Measurements from ENCODE around the gene GLTP.
"Not testable (repeated sequence)": the region's sequence is repeated elsewhere in the genome, so short reads cannot be mapped to it uniquely, and the experiment has no call there.

The GLTP gene

DNA sequence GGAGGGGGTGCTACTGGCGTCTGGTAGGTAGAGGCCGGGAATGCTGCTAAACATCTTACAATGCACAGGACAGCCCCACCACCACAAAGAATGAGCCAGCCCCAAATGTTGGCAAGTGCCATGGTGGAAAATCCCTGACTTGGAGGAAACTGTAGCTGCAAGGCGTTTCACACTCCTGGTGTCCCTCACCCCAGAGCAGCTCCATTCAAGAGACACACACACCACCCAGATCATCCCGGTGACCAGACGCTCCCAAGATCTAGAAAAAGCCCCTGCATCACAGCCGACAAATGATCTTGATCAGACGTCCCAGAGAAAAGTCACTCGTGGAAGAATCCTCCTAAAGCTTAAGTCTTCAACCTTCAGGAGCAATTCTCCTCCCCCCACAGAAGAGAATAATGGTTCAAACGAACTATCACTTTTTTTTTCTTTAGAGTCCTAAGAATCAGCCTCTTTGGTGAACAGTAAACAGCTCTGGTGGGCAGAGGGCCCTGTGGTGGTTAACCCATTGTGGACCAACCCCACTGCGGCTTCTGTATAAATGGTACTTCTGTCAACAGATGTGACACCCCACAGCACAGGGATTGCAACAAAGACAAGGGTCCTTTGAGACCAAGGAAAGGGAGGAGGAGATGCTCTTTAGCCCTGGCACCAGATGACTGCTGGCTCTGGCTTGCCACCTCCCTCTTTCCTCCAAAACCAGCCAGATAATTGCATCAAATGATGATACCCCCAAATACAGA lies 2.7 kb downstream of the GLTP start:
- no peak for DNase-seq (ENCODE audit: low spot score)

DNA sequence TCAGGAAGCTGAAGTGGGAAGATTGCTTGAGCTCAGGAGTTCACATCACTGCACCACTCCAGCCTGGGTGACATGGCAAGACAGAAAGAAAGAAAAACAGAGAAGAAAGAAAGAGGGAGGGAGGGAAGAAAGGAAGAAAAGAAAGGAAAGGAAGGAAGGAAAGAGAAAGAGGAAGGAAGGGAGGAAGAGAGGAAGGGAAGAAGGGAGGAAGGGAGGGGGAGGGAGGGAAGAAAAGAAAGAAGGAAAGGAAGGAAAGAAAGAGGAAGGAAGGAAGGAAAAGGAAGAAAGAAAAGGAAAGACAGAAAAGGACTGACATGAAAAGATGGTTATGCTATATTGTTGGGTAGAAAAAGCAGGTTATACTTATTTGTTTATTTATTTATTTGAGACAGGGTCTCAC lies 3.9 kb downstream of the GLTP start:
- no peak for DNase-seq (ENCODE audit: low spot score)

DNA sequence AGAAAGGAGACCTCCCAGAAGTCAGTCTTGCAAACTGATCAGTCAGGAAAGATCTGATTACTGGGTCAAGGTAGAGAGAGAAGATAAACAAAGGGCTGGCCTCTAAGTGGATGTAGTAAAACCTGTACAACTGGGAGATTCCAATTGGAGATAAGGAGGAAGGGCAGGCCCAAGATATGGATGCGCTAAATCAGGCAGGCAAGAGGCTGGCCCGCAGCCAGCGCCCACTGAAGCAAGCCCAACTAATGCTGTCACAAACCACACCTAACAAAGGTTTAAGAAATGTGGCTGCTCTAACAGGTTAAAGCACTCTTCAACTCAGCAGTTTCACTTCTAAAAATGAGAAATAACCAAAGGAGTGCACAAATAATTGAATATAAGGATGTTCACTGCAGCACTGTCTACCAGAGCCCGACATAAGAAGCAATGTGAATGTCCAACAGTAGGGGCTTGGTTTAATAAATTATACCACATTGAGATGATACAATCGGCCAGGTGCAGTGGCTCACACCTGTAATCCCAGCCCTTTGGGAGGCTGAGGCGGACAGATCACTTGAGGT lies 4.7 kb downstream of the GLTP start:
- DNase-seq (ENCODE audit: low spot score): no peak

DNA sequence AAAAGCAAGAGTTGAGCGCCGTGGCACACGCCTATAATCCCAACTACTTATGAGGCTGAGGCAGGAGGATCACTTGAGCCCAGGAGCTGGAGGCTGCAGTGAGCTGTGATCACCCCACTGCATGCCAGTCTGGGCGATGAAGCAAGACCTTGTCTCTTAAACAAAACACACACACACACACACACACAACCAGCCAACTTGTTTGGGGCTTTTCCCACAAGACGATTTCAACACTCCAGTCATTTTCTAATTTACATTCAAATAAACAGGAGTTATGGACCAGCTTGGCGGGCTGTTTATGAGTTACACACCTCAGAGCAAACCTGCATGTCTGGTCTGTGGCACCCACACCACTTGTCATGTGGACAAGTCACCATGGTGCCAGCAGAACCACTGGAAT lies 6.7 kb downstream of the GLTP start:
- DNase-seq (ENCODE audit: low spot score): no peak

DNA sequence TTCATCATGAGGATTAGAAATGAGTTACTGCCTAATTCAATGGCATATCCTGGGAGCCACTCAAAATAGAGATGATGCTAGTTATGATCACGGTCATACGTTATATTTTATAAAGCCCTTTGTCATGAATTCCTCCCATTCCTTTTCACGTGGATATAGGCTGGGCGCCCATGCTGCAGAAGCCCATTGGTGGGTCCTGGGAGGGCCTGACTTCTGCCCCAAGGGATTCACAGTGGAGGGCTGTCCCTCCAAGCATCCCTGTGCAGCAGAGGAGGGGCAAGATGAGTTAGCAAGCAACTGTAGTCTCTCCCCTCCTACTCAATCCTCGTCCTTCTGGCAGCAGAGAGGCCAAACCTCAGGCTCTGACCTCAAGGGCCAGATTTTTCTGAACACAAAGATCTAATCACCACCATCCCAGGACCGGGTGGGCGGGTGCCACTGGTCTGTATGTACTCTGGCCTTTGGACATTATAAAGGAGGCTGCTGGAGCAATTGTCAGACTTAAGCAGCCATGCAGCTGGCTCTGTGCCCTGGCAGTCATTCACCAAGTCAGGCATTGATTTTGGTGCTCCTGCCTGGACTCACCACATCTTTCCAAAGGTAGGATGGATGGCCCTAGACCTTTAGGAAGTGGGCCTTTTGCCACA lies 8.6 kb downstream of the GLTP start:
- no peak for DNase-seq (ENCODE audit: low spot score)

DNA sequence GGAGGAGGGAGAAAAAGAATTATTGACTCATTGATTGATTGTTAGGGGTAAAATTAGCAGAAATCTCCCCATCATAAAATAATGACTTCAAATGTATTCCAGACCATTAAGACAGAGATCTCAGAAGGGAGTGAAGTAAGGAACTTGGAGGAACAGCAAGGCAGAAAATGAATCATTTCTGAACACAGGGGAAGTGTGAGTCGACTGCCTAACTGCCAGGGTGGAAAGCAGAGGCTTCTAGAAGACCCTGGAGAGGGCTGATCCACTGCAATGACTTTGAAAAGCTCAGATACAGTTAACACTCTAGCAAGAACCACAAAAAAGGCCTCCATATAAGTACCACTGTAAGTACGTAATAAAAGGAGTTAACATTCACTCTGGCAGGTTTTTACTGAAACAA lies 9.7 kb downstream of the GLTP start:
- DNase-seq (ENCODE audit: low spot score): no peak

DNA sequence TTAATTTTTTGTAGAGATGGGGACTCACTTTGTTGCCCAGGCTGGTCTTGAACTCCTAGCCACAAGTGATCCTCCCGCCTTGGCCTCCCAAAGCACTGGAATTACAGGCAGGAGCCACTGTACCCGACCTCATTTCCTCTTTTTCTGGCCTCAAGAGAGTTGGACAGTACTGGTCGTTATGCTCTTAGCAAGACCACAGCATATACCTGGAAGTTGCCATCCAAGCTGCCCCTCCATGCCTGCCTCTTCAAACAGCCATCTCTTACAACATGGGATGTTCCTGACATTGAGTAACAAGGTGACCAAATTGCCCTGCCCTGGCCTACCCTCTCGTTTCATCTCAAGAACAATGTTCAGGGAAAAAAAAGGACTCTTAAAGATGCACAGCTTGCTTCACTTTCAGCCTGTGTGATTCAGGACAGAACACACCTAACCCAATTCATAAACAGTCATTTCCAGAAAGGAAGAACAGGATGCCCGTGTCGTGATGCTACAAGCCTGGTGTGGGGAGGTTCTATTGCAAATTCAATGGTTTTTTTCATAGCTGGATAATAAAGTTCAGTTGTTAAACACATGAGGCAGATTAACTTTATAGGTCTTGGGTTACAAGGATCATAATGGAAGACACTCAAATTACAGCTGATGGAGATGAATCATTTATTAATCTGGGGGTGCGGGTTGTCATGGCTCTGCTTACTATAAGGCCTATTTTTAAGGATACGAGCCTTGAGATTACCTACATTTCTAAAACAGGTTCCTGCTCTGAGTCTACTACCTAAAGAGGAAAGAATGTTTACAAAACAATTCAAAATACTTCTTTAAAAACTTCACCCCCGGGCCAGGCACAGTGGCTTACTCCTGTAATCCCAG lies 11.9 kb downstream of the GLTP start:
- DNase-seq (ENCODE audit: low spot score): no peak

DNA sequence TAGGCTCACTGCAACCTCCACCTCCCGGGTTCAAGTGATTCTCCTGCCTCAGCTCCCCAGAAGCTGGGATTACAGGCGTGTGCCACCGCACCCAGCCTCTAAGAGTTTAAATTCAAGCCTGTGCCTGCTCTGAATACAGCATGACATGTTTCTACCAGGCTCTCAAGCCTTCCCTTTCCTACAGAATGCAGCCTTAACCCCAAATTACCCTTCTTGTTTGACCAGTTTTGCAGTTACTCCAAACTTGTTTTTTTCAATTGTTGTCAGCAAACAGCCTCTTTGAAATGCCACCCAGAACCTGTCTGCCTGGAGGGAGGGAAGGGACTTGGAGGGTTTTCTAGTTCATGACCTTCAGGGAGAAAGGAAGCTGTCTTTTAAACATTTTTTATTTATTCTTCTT lies 15.4 kb downstream of the GLTP start:
- no peak for DNase-seq (ENCODE audit: low spot score)

DNA sequence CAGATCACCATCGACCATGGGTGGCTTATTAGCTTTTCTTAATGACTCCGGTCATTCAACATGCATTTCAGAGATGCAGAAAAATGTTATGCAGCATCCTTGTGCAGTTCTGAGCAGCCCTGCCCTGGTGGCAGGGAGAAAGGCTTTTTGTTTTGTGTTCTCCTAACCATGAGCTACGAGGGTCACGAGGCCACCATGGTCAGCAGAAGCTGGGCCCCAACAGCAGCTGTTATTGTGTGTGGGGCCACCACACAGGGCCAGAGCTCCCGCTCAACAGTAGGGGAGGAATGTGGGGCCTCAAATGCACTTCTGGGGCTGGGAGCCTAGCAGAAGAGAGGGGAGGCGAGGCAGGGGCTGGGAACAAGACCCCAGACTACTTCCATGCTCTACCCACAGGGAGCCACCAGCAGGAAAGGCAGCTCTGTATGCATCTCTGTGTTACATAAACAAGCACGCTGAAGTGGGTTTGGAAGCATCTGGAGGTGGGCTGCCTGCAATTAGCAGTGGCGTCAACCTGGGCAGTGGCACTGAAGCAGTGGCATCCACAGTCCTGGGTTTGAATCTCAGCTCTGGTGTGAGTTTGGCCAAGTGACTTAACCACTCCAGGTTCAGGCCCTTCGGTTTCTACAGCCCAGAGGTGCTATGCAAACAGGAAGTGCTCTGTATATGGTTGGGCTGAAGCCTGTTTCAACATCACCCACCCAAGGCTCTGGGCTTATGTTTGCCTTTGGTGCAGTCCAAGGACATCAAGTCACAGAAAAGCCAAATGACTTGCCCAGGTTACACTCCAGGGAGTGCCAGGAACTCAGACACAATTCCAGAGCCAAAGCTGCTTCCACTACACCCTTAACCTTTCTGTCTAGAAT lies 16.3 kb downstream of the GLTP start:
- peak; percentile 8 for DNase-seq (ENCODE audit: low spot score)

DNA sequence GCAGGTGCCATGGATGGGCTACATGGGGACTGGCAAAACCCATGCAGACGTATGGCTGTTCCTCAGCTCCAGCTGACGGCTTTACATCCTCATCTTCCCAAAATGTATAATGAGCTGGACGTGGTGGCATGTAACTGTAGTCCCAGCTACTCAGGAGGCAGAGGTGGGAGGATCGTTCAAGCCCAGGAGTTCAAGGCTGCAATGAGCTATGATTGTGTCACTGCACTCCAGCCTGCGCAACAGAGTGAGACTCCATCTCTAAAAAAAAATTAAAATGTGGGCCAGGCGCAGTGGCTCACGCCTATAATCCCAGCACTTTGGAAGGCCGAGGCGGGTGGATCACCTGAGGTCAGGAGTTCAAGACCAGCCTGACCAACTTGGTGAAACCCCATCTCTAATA lies 17.9 kb downstream of the GLTP start:
- not testable (repeated sequence) for DNase-seq (ENCODE audit: low spot score)

DNA sequence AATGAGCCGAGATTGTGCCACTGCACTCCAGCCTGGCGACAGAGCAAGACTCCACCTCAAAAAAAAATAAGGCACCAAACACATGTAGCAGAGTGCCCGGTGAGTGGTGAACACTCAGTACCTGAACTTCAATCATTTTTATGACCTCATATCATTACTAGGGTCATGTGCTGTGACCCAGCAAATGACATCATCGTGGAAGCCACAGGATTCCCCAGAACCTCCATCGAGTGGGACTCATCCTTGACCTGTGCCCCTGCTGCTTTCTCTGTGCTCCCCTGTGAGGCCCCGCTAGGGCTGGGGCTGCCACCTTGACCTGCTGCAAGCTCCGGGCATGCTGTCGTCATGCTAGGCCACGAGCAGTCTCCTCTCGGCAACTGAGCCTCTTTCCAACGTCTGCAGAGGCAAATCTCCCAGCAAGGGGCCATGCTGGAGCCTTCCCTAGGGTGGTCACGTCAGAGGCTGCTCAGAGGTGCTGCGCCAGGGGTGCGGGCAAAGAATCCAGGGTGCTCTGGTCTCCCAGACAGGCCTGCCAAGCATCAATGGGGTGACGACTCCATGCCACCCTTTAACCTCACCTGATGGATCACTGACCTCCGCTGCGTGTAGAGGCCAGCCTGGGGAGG lies 18.5 kb downstream of the GLTP start:
- no peak for DNase-seq (ENCODE audit: low spot score)

DNA sequence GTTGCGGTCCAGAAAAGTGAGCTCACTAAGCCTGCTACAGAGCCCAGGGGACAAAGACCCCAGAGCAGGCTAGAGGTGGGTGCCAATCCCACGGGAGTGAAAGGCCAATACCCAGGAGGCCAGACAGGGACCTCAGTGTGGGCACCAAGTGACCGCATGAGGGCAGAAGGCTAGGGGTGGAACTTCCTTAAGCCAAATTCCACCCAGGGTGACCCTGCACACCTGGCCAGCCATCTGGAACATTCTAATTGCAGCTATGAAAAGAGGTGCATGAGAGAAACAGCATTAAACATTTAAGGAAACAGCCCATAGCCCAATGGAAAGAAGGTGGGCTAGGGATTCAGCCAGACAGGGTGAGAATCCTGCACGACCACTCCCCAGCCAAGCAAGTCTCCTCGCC lies 19.4 kb downstream of the GLTP start:
- DNase-seq (ENCODE audit: low spot score): no peak

DNA sequence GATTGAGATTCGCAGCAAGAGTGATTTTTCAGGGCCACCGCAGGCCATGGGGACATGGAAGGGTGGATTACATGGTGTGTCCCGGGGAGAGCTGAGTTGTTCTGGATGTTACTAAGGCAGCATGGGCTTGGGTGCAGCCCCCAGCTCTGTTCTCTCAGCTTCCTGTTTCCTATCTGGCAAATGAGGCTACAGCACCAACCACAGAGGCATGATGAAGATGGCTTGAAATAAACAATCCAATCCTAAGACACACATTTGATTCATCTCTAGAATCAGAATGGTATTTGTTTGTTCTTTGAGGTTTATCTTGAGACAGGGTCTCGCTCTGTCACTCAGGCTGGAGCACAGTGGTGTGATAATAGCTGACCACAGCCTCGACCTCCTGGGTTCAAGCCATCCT lies 21.6 kb downstream of the GLTP start:
- no peak for DNase-seq (ENCODE audit: low spot score)

DNA sequence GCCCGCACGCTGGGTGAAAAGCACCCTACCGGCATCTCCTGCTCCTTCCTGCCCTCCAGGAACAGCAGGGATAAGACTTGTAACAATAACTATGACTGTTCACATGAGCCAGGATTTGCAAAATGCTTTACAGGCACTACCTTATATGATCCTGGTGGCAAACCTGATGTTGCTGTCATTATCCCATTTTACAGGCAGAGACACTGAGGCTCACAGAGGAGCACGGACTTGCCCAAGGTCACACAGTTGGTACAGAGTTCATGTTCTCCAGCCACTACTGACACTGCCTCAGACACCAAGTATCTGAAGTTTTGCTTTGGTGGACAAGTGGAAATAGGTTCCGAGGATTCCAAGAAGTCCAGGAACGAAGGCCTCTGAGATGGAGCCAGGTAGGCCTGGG lies 22.6 kb downstream of the GLTP start:
- no peak for DNase-seq (ENCODE audit: low spot score)

DNA sequence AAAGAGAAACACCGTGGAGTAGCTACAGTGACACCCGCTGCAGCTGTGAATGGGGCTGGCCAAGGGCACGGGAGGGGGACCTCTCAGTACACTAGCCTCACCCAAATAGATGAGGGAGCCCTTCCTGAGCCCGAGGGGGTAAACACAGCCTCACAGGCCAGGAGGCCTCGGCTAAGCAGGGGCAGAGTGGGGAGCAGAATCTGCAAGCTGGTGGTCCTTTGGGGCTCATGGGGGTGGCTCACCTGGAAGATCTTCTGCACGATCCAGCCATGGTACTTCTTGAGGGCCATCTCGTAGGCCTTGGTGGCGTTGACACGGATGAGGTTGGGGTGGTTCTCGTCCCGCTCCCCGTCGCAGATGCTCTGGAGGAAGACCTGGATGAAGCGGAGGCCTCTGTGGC lies 25.0 kb downstream of the GLTP start:
- no peak for DNase-seq (ENCODE audit: low spot score)

DNA sequence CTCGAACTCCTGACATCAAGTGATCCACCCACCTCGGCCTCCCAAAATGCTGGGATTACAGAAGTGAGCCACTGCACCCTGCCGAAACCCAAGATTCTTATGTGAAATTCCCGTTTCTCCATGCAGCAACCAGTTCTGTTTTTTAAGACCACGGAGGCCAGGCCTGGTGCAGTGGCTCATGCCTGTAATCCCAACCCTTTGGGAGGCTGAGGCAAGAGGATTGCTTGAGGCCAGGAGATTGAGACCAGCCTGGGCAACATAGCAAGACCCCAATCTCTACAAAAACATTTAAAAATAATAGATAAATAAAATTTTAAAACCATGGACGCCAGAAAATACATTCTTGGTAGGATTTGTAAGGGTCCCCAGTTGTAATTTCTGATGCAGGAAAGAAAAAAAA lies 29.8 kb downstream of the GLTP start:
- DNase-seq (ENCODE audit: low spot score): not testable (repeated sequence)

DNA sequence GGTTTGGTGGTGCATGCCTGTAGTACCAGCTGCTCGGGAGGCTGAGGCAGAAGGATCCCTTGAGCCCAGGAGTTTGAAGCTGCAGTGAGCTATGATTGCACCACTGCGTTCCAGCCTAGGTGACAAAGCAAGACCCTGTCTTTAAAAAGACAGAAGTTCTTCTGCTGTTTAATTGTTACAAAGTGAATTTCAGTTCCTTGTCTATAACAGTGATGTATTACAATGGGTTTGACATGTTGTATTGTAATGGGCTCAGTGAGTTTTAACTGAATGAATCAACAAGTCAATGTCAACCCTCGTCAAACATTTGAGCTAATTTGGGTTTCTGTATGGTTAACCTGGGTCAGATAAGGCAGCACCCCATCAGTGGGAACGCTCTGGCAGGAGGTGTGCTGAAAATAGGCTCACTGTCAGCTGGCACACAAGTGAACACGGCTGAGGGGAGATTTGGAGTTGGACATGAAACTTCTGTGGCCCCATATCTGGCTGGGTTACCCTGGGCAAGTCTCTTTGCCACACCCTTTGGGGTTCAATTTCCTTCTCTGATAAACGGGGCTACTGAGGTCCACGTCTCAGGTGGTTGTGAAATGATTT lies 33.1 kb downstream of the GLTP start:
- no peak for DNase-seq (ENCODE audit: low spot score)

DNA sequence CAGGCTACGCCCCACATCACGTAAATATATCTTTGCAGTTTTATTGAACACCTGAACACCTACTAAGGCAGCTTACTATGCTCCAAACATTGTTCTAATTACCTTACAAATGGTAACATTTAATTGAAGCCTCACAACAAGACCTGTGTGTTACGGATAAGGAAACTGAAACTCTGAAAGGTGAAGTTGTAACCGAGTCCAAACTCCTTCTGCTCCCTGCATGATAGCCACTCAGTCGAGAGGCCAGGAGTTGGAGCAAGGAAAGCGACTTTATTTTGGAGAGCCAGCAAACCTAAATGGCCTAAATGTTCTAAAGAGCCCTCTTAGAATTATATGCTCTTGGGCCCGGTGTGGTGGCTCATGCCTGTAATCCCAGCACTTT lies 34.5 kb downstream of the GLTP start:
- no peak for DNase-seq (ENCODE audit: low spot score)

DNA sequence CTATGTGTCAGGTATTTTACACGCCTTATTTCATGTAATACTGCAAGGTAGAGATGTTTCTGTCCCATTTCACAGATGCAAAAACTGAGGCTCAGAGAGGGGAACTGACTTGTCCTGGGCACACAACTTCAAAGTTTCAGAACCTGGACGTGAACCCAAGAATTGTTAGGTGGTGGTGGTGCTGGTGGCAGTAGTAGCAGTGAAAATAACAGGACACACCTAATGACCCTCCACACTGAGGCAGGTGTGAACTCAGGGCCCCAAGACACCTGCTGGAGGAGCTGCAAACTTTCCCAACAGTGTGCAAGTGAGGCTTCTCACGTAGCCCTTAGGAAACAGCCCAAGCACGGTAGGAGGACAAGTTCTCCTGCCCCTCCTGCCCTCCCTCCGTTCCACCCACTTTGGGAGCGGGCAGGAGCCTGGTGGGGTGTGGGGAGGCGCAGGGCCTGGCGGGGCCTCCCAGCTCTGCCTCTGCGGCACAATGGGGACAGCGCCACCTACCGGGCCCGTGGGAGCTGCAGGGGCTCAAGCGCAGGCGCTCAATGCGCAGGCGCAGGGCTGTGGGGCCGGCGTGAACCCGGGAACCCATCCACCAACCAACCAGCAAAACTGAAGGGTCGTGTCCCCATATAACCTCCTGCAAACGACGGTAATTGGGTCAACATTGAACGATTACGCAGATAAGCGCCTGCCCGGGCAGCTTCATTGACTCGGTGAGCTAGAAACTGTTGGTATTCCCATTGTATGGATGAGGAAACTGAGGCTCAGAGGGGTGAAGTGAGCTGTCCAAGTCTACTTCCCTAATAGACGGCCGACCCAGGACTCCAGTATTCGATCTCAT lies 35.1 kb downstream of the GLTP start:
- DNase-seq (ENCODE audit: low spot score): peak; percentile 86

DNA sequence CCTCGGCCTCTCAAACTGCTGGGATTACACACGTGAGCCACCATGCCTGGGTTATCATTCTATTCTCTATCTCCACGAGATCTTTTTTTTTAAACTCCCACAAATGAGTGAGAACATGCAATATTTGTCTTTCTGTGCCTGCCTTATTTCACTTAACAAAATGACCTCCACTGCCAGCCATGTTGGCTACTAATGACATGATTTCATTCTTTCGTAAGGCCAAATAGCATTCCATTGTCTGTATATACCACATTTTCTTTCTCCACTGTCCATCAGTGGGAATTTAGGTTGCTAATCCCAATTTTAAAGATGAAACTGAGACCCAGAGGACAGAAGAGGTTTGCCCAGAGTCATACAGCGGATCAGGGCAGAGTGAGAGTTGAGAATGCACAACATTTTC lies 36.2 kb downstream of the GLTP start:
- DNase-seq (ENCODE audit: low spot score): no peak

All from CD4-positive, alpha-beta T cell treated with Interleukin-15 for 4 hours (primary cell).